ENCODE data around the gene ACAA1. TPM values are rescaled to one million over a fixed set of nuclear protein-coding genes. Genes with fewer than 3 reads are reported as not detected.

Gene ACAA1
- total and polyA plus RNA-seq, 2 donors (not counting 1 experiment from before 2014, with no cell fraction given) = 98.4 to 143 TPM

DNA sequence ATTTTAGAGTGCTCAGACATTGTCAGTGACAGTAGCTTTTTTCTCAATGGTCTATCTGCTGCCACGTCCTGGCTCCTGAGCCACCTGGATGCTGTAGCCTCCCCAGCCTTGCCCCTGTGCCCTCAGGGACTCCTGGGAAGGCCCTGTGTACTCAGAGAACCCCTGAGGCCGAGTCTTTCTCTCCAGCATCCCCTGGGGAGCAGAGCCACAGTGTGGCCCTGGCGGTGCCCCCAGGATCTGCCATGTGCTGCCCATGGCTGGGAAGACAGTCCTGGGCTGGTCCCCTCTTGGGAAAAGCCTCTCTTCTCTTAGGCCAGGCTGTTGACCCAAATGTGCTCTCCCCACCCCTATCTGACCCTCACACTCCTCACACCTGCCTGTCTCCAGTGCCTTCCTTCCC is 6.6 kb upstream of the ACAA1 start:
- WGBS (ENCODE audit: insufficient coverage) = 19% methylated on average over 3 of the region's 3 CpGs

GRCh38 chr3:38142959-38143358 is 6.0 kb upstream of the ACAA1 start:
- Histone ChIP-seq H4K20me1 (ENCODE audit: control insufficient read depth, insufficient read depth, low read length, poor library complexity, severe bottlenecking) (no peaks in the 10 kb centered on the region), H3K4me1 (ENCODE audit: control insufficient read depth in 2 of 2, insufficient read depth in 2 of 2, low read length in 2 of 2) (peaks cover 28 to 33% of the 10 kb centered on the region in 2 donors), H3K27ac (ENCODE audit: low read length in 2 of 2) (no peak overlapping the region), H3K27me3 (replicated peaks in 1 of 4; ENCODE audit: control extremely low read depth in 1 of 4, control insufficient read depth in 3 of 4, insufficient read depth in 4 of 4, low read length in 3 of 4) (no peaks in the 10 kb centered on the region), H3K4me2 (replicated peaks; ENCODE audit: low read depth, low read length, poor library complexity, severe bottlenecking) (no peak overlapping the region), H3K79me2 (ENCODE audit: control insufficient read depth, insufficient read depth, low read length) (peaks cover 22% of the 10 kb centered on the region), H2AFZ (ENCODE audit: insufficient read depth, low read depth, low read length, poor library complexity, severe bottlenecking) (no peak overlapping the region), H3K9me3 (ENCODE audit: control extremely low read depth in 1 of 3, control insufficient read depth in 2 of 3, insufficient read depth in 1 of 3, low read length in 2 of 3) (peaks cover 4 to 11% (median 7%) of the 10 kb centered on the region in 3 donors), H3K9ac (ENCODE audit: low read length) (no peak overlapping the region), H3K36me3 (replicated peaks in 1 of 2; ENCODE audit: control extremely low read depth in 1 of 2, control insufficient read depth in 1 of 2, extremely low read depth in 1 of 2, insufficient read depth in 2 of 2, low read length in 1 of 2) (peaks cover 4 to 19% of the 10 kb centered on the region in 2 experiments), H3K4me3 (ENCODE audit: control extremely low read depth in 1 of 5, extremely low read depth in 1 of 5, insufficient read depth in 1 of 5, low read depth in 2 of 5, low read length in 4 of 5) (no peak overlapping the region)
- ChIA-PET POLR2A (no interaction called here), CTCF (no interaction called here)
- ATAC-seq (ENCODE audit: low read depth) (no peak), DNase-seq (no peak)
- H3K27me3 Mint-ChIP-seq = no peaks in the 10 kb centered on the region
- intact Hi-C loops (cut with micrococcal nuclease) = no loop called here
- 100% methylated on average over 1 of the region's 1 CpG for WGBS (ENCODE audit: insufficient coverage)
- H3K4me1 Mint-ChIP-seq = peaks cover 50% of the 10 kb centered on the region
- H3K27ac Mint-ChIP-seq = no peak overlapping the region
- no peak for TF ChIP-seq EZH2 (IDR thresholded peaks at IDR 0.05; ENCODE audit: borderline replicate concordance, insufficient read depth, low read depth, low read length, poor library complexity, severe bottlenecking)
- no peak for TF ChIP-seq CTCF (IDR thresholded peaks at IDR 0.05)
- H3K9me3 Mint-ChIP-seq (ENCODE audit: insufficient read depth) = peaks cover 4% of the 10 kb centered on the region
- no peak overlapping the region for H3K4me3 Mint-ChIP-seq

More for the DNA sequence above, 6.6 kb upstream of the ACAA1 start:
- Histone ChIP-seq H3K4me2 (replicated peaks; ENCODE audit: low read depth, low read length, poor library complexity, severe bottlenecking) (no peak overlapping the region), H3K4me1 (ENCODE audit: control insufficient read depth in 2 of 2, insufficient read depth in 2 of 2, low read length in 2 of 2) (peaks cover 29 to 34% of the 10 kb centered on the region in 2 donors), H3K36me3 (replicated peaks in 1 of 2; ENCODE audit: control extremely low read depth in 1 of 2, control insufficient read depth in 1 of 2, extremely low read depth in 1 of 2, insufficient read depth in 2 of 2, low read length in 1 of 2) (peaks cover 4 to 19% of the 10 kb centered on the region in 2 experiments), H2AFZ (ENCODE audit: insufficient read depth, low read depth, low read length, poor library complexity, severe bottlenecking) (no peak overlapping the region), H3K79me2 (ENCODE audit: control insufficient read depth, insufficient read depth, low read length) (peaks cover 17% of the 10 kb centered on the region), H4K20me1 (ENCODE audit: control insufficient read depth, insufficient read depth, low read length, poor library complexity, severe bottlenecking) (no peaks in the 10 kb centered on the region), H3K9me3 (ENCODE audit: control extremely low read depth in 1 of 3, control insufficient read depth in 2 of 3, insufficient read depth in 1 of 3, low read length in 2 of 3) (peaks cover 4 to 11% (median 7%) of the 10 kb centered on the region in 3 donors), H3K27ac (ENCODE audit: low read length in 2 of 2) (no peak overlapping the region), H3K9ac (ENCODE audit: low read length) (no peak overlapping the region), H3K4me3 (ENCODE audit: control extremely low read depth in 1 of 5, extremely low read depth in 1 of 5, insufficient read depth in 1 of 5, low read depth in 2 of 5, low read length in 4 of 5) (no peak overlapping the region), H3K27me3 (replicated peaks in 1 of 4; ENCODE audit: control extremely low read depth in 1 of 4, control insufficient read depth in 3 of 4, insufficient read depth in 4 of 4, low read length in 3 of 4) (no peaks in the 10 kb centered on the region)
- no peak overlapping the region for H3K27ac Mint-ChIP-seq
- peaks cover 50% of the 10 kb centered on the region for H3K4me1 Mint-ChIP-seq
- DNase-seq = no peak
- no peak overlapping the region for H3K4me3 Mint-ChIP-seq
- H3K27me3 Mint-ChIP-seq = no peaks in the 10 kb centered on the region
- POLR2A ChIA-PET = interaction anchor here (0.6 kb wide), 1 partner anchor 21 kb away, joined by 4 read pairs; the partner anchor contains the start of gene OXSR1
- CTCF ChIA-PET = no interaction called here
- no peak for ATAC-seq (ENCODE audit: low read depth)
- peaks cover 4% of the 10 kb centered on the region for H3K9me3 Mint-ChIP-seq (ENCODE audit: insufficient read depth)
- TF ChIP-seq CTCF (IDR thresholded peaks at IDR 0.05) = no peak
- TF ChIP-seq EZH2 (IDR thresholded peaks at IDR 0.05; ENCODE audit: borderline replicate concordance, insufficient read depth, low read depth, low read length, poor library complexity, severe bottlenecking) = no peak
- intact Hi-C loops (cut with micrococcal nuclease) = no loop called here

Measured in B cell (primary cell).